ENCODE measurements around the gene SNX8. TPM values are rescaled to one million over a fixed set of nuclear protein-coding genes. Genes with fewer than 3 reads are reported as not detected.
A peak's percentile ranks its signal among the peaks of the same experiment; 100 is the strongest.

The SNX8 gene
- total and polyA plus RNA-seq, 9 of the 15 experiments (the other 6 are each of a cell fraction or from before 2014, with no cell fraction given) = 2.7 to 51.6 (median 16.9) TPM

GRCh38 chr7:2232766-2233520 lies 81.3 kb downstream of the SNX8 start, which contains the start of gene MAD1L1 (continued):
- TF ChIP-seq HMG20A (CRISPR knock-in tag; conservative IDR thresholded peaks at IDR 0.05) (no peak), ZFP36 (IDR thresholded peaks at IDR 0.05; ENCODE audit: low read depth, low read length, partially characterized antibody) (peak; percentile 16), ZSCAN32 (CRISPR knock-in tag; IDR thresholded peaks at IDR 0.05) (no peak), CBFA2T3 (IDR thresholded peaks at IDR 0.05) (no peak), WHSC1 (IDR thresholded peaks at IDR 0.05; ENCODE audit: low read length) (no peak), ZNF316 (IDR thresholded peaks at IDR 0.05) (no peak), MYBL2 (IDR thresholded peaks at IDR 0.05; ENCODE audit: low read depth) (no peak), MYBL2 (CRISPR knock-in tag; IDR thresholded peaks at IDR 0.05; ENCODE audit: borderline replicate concordance) (no peak), RBM39 (optimal IDR thresholded peaks at IDR 0.05; ENCODE audit: low read depth, low read length) (no peak), HMGXB4 (CRISPR knock-in tag; IDR thresholded peaks at IDR 0.05) (0 out of 2 replicates have a peak, but pooled peaks have one; percentile 58), SMARCC2 (IDR thresholded peaks at IDR 0.05; ENCODE audit: low read depth) (no peak), MCM2 (IDR thresholded peaks at IDR 0.05; ENCODE audit: low read depth) (no peak), C11orf30 (IDR thresholded peaks at IDR 0.05; ENCODE audit: low read depth) (peak; percentile 78), IRF2 (CRISPR knock-in tag; IDR thresholded peaks at IDR 0.05) (no peak), FOXM1 (IDR thresholded peaks at IDR 0.05; ENCODE audit: low read depth) (no peak), FOXM1 (CRISPR knock-in tag; IDR thresholded peaks at IDR 0.05; ENCODE audit: low read depth) (no peak), BACH1 (tag; IDR thresholded peaks at IDR 0.05) (no peak), FUS (optimal IDR thresholded peaks at IDR 0.05; ENCODE audit: low read depth, low read length) (no peak), HDAC2 (IDR thresholded peaks at IDR 0.05) (peak; percentile 80; the same call in 1 of the 2 replicates), POLR3A (IDR thresholded peaks at IDR 0.05; ENCODE audit: borderline replicate concordance, extremely low read depth, insufficient read depth, insufficient read length) (no peak)
- TF ChIP-seq, protein P1, sequence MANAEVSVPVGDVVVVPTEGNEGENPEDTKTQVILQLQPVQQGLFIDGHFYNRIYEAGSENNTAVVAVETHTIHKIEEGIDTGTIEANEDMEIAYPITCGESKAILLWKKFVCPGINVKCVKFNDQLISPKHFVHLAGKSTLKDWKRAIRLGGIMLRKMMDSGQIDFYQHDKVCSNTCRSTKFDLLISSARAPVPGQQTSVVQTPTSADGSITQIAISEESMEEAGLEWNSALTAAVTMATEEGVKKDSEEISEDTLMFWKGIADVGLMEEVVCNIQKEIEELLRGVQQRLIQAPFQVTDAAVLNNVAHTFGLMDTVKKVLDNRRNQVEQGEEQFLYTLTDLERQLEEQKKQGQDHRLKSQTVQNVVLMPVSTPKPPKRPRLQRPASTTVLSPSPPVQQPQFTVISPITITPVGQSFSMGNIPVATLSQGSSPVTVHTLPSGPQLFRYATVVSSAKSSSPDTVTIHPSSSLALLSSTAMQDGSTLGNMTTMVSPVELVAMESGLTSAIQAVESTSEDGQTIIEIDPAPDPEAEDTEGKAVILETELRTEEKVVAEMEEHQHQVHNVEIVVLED (CRISPR knock-in tag; IDR thresholded peaks at IDR 0.05) = peak; percentile 38; the same call in 1 of the 2 replicates
- TF ChIP-seq, protein P2, sequence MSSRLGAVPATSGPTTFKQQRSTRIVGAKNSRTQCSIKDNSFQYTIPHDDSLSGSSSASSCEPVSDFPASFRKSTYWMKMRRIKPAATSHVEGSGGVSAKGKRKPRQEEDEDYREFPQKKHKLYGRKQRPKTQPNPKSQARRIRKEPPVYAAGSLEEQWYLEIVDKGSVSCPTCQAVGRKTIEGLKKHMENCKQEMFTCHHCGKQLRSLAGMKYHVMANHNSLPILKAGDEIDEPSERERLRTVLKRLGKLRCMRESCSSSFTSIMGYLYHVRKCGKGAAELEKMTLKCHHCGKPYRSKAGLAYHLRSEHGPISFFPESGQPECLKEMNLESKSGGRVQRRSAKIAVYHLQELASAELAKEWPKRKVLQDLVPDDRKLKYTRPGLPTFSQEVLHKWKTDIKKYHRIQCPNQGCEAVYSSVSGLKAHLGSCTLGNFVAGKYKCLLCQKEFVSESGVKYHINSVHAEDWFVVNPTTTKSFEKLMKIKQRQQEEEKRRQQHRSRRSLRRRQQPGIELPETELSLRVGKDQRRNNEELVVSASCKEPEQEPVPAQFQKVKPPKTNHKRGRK (tag; IDR thresholded peaks at IDR 0.05) = no peak

All from K562 (cell line).